NCI-H2029 treated with DMSO at 0.1 percent for 48 hours (cell line): Measurements from ENCODE around the gene PTPRN2.
"Not testable (repeated sequence)": the region's sequence is repeated elsewhere in the genome, so short reads cannot be mapped to it uniquely, and the experiment has no call there.

Experiments
- DNase-seq: peaks from one replicate; lab custom pipeline; 2025; lab: John Stamatoyannopoulos, UW

The PTPRN2 gene

GRCh38 chr7:157952050-157952667, 635.5 kb downstream of the PTPRN2 start:
- no peak for DNase-seq

- no peak for DNase-seq
Observed at GRCh38 chr7:157951300-157952049, 636.1 kb downstream of the PTPRN2 start.

- DNase-seq: no peak
Observed at GRCh38 chr7:157949711-157950110, 637.9 kb downstream of the PTPRN2 start.

GRCh38 chr7:157947504-157947903, 640.1 kb downstream of the PTPRN2 start:
- no peak for DNase-seq

- DNase-seq: no peak
Observed at GRCh38 chr7:157946398-157947060, 641.1 kb downstream of the PTPRN2 start.

- DNase-seq: no peak
Observed at GRCh38 chr7:157945401-157945800, 642.2 kb downstream of the PTPRN2 start.

- no peak for DNase-seq
Observed at GRCh38 chr7:157944734-157945291, 642.8 kb downstream of the PTPRN2 start.

- no peak for DNase-seq
Observed at GRCh38 chr7:157944051-157944450, 643.6 kb downstream of the PTPRN2 start.

GRCh38 chr7:157943561-157943960, 644.1 kb downstream of the PTPRN2 start:
- DNase-seq: no peak

- DNase-seq: no peak
Observed at GRCh38 chr7:157941210-157941609, 646.4 kb downstream of the PTPRN2 start.

GRCh38 chr7:157940497-157940896, 647.1 kb downstream of the PTPRN2 start:
- DNase-seq: no peak

- no peak for DNase-seq
Observed at GRCh38 chr7:157938211-157938610, 649.4 kb downstream of the PTPRN2 start.

- DNase-seq: no peak
Observed at GRCh38 chr7:157937406-157937805, 650.2 kb downstream of the PTPRN2 start.

- DNase-seq: no peak
Observed at GRCh38 chr7:157936976-157937375, 650.6 kb downstream of the PTPRN2 start.

- not testable (repeated sequence) for DNase-seq
Observed at GRCh38 chr7:157935721-157936120, 651.9 kb downstream of the PTPRN2 start.

- DNase-seq: not testable (repeated sequence)
Observed at GRCh38 chr7:157933219-157934155, 654.1 kb downstream of the PTPRN2 start.

- no peak for DNase-seq
Observed at GRCh38 chr7:157932498-157933218, 655.0 kb downstream of the PTPRN2 start.

GRCh38 chr7:157930926-157931466, 656.6 kb downstream of the PTPRN2 start:
- no peak for DNase-seq

GRCh38 chr7:157930441-157930840, 657.2 kb downstream of the PTPRN2 start:
- DNase-seq: no peak

- no peak for DNase-seq
Observed at GRCh38 chr7:157929671-157930070, 658.0 kb downstream of the PTPRN2 start.
